HG03066 (cell line): Measurements from ENCODE around the gene MTCH1.
"Not testable (repeated sequence)": the region's sequence is repeated elsewhere in the genome, so short reads cannot be mapped to it uniquely, and the experiment has no call there.

ENCODE experiments used
- ATAC-seq: cut with Tn5 transposase; IDR thresholded peaks from one replicate; pipeline ENCODE4 v1.9.1; 2021; ENCODE audit warnings: low read depth; ENCODE audit not compliant: unreplicated experiment

MTCH1 gene

GRCh38 chr6:36997811-36998722, 12.1 kb upstream of the MTCH1 start:
- ATAC-seq = no peak

GRCh38 chr6:36990401-36990800, 4.4 kb upstream of the MTCH1 start:
- not testable (repeated sequence) for ATAC-seq

- no peak for ATAC-seq
Observed at GRCh38 chr6:36989264-36989663, 3.3 kb upstream of the MTCH1 start.

- ATAC-seq = no peak
Observed at GRCh38 chr6:36986704-36987047, 680 bp upstream of the MTCH1 start.

GRCh38 chr6:36985417-36985807, 584 bp downstream of the MTCH1 start:
- no peak for ATAC-seq

GRCh38 chr6:36984581-36985416, 1.2 kb downstream of the MTCH1 start:
- no peak for ATAC-seq

GRCh38 chr6:36983538-36983937, 2.5 kb downstream of the MTCH1 start:
- no peak for ATAC-seq

- no peak for ATAC-seq
Observed at GRCh38 chr6:36980876-36981619, 4.9 kb downstream of the MTCH1 start.

GRCh38 chr6:36980129-36980528, 5.9 kb downstream of the MTCH1 start:
- no peak for ATAC-seq

GRCh38 chr6:36979347-36979742, 6.7 kb downstream of the MTCH1 start:
- ATAC-seq = no peak

- ATAC-seq = no peak
Observed at GRCh38 chr6:36978421-36979346, 7.3 kb downstream of the MTCH1 start.

GRCh38 chr6:36977470-36977941, 8.5 kb downstream of the MTCH1 start:
- no peak for ATAC-seq

GRCh38 chr6:36976931-36977330, 9.1 kb downstream of the MTCH1 start:
- ATAC-seq = no peak

- ATAC-seq = no peak
Observed at GRCh38 chr6:36976509-36976908, 9.5 kb downstream of the MTCH1 start.

GRCh38 chr6:36976007-36976264, 10.1 kb downstream of the MTCH1 start:
- ATAC-seq = no peak

- no peak for ATAC-seq
Observed at GRCh38 chr6:36975231-36976006, 10.6 kb downstream of the MTCH1 start.

GRCh38 chr6:36973647-36974046, 12.3 kb downstream of the MTCH1 start:
- ATAC-seq = no peak

GRCh38 chr6:36973190-36973589, 12.8 kb downstream of the MTCH1 start:
- no peak for ATAC-seq

GRCh38 chr6:36971921-36972673, 13.9 kb downstream of the MTCH1 start:
- no peak for ATAC-seq
